ENCODE measurements around the gene UTRN. TPM values are rescaled to one million over a fixed set of nuclear protein-coding genes. Genes with fewer than 3 reads are reported as not detected.

Gene UTRN
- total and polyA plus RNA-seq, 2 donors (not counting 1 experiment from before 2014, with no cell fraction given), result 43.9 to 130 TPM

DNA sequence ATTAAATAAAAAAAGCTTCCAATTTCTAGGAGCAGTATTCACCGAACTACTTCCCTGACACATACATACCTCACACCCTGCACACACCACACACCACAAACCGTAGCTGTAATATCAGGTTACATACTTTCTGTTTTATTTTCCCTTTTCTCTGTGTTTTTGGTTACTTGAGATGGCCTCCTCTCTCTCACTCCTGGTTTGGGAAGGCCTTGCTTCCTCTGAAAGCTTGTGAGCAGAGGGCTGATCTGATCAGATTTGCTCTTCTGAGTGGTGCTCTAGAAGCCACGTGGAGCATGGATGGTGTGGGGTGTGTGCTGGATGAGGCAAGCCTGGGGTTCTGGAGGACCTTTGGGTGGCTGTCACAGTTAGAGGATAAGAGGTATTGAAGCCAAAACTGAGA lies 20.9 kb downstream of the UTRN start:
- DNase-seq (ENCODE audit: low read depth in 2 of 2), result peak; percentile 74 to 78
- Histone ChIP-seq H3K4me1 (ENCODE audit: control insufficient read depth, extremely low read depth, insufficient read depth, low read length) (peaks cover 4% of the 10 kb centered on the region), H3K9me3 (ENCODE audit: control insufficient read depth, insufficient read depth, low read depth, low read length) (no peaks in the 10 kb centered on the region), H2AFZ (ENCODE audit: low read length) (no peak overlapping the region), H3K27ac (ENCODE audit: insufficient read depth, low read length) (no peak overlapping the region), H3K4me3 (replicated peaks in 1 of 4; ENCODE audit: control extremely low read depth in 1 of 4, insufficient read depth in 1 of 4, low read depth in 3 of 4, low read length in 4 of 4) (no peak overlapping the region), H3K36me3 (ENCODE audit: control insufficient read depth, insufficient read depth, low read length) (no peaks in the 10 kb centered on the region), H3K9ac (ENCODE audit: insufficient read depth, low read length) (no peak overlapping the region), H4K20me1 (ENCODE audit: control insufficient read depth, extremely low read depth, insufficient read depth, low read length) (no peaks in the 10 kb centered on the region), H3K4me2 (ENCODE audit: extremely low read depth, insufficient read depth, low read length) (peak overlapping the region; percentile 4), H3K27me3 (ENCODE audit: control insufficient read depth, insufficient read depth, low read length) (no peaks in the 10 kb centered on the region), H3K79me2 (ENCODE audit: control insufficient read depth, insufficient read depth, low read length) (peaks cover 26% of the 10 kb centered on the region)
- no peak for TF ChIP-seq CTCF (conservative IDR thresholded peaks at IDR 0.05 in 1 of 2, IDR thresholded peaks at IDR 0.05 in 1 of 2; ENCODE audit: low read depth in 1 of 2, low read length in 2 of 2)
- no peak for TF ChIP-seq EZH2 (IDR thresholded peaks at IDR 0.05; ENCODE audit: low read length, missing control alignments)

DNA sequence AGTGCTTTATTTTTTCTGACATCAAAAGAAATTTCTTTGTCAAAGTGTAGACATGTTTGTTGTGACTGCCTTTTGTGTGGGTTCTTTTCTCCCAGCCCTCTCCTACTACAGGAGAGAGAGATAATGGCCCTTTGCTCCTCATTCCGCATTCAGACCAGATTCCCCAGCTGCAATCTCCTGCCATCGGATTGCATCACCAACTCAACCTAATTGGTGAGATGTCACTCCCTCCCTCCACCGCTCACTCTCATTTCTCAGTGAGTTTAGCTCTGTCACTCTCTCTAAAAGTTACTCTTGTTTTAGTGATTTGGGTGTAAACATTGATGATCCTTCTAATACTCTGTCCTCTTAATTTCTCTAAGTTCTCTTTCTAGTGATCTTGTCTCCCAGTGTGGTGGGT lies 22.7 kb downstream of the UTRN start:
- H3K9ac ChIP-seq (ENCODE audit: insufficient read depth, low read length), result no peak overlapping the region
- H3K79me2 ChIP-seq (ENCODE audit: control insufficient read depth, insufficient read depth, low read length), result peaks cover 24% of the 10 kb centered on the region
- peaks cover 4% of the 10 kb centered on the region for H3K4me1 ChIP-seq (ENCODE audit: control insufficient read depth, extremely low read depth, insufficient read depth, low read length)
- DNase-seq (ENCODE audit: low read depth in 2 of 2), result no peak
- no peaks in the 10 kb centered on the region for H3K36me3 ChIP-seq (ENCODE audit: control insufficient read depth, insufficient read depth, low read length)
- H2AFZ ChIP-seq (ENCODE audit: low read length), result no peak overlapping the region
- no peak overlapping the region for H3K4me3 ChIP-seq (replicated peaks in 1 of 4; ENCODE audit: control extremely low read depth in 1 of 4, insufficient read depth in 1 of 4, low read depth in 3 of 4, low read length in 4 of 4)
- no peaks in the 10 kb centered on the region for H3K9me3 ChIP-seq (ENCODE audit: control insufficient read depth, insufficient read depth, low read depth, low read length)
- no peaks in the 10 kb centered on the region for H4K20me1 ChIP-seq (ENCODE audit: control insufficient read depth, extremely low read depth, insufficient read depth, low read length)
- no peak for TF ChIP-seq EZH2 (IDR thresholded peaks at IDR 0.05; ENCODE audit: low read length, missing control alignments)
- TF ChIP-seq CTCF (conservative IDR thresholded peaks at IDR 0.05 in 1 of 2, IDR thresholded peaks at IDR 0.05 in 1 of 2; ENCODE audit: low read depth in 1 of 2, low read length in 2 of 2), result no peak
- no peaks in the 10 kb centered on the region for H3K27me3 ChIP-seq (ENCODE audit: control insufficient read depth, insufficient read depth, low read length)
- H3K4me2 ChIP-seq (ENCODE audit: extremely low read depth, insufficient read depth, low read length), result no peak overlapping the region
- no peak overlapping the region for H3K27ac ChIP-seq (ENCODE audit: insufficient read depth, low read length)

DNA sequence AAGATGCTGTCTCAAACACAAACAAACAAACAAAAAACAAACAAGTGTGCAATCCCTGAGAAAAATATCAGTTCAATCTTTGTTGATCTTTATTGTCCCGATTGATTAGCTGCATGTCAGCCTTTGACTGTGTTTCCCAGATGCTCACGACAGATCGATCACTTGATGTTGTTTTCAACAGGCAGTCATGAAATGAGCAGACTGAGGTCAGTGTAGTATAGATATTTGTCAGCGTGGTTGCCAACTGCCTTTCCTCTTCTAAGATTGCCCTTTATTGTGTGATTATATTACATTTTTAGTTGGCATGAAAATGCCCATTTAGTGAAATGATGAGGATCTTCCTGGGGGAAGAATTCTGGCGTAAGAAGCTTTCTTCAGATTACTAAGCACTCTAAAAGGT lies 25.6 kb downstream of the UTRN start:
- H3K9me3 ChIP-seq (ENCODE audit: control insufficient read depth, insufficient read depth, low read depth, low read length), result no peaks in the 10 kb centered on the region
- H3K9ac ChIP-seq (ENCODE audit: insufficient read depth, low read length), result no peak overlapping the region
- TF ChIP-seq CTCF (conservative IDR thresholded peaks at IDR 0.05 in 1 of 2, IDR thresholded peaks at IDR 0.05 in 1 of 2; ENCODE audit: low read depth in 1 of 2, low read length in 2 of 2), result no peak
- no peak for TF ChIP-seq EZH2 (IDR thresholded peaks at IDR 0.05; ENCODE audit: low read length, missing control alignments)
- no peaks in the 10 kb centered on the region for H3K27me3 ChIP-seq (ENCODE audit: control insufficient read depth, insufficient read depth, low read length)
- H3K4me1 ChIP-seq (ENCODE audit: control insufficient read depth, extremely low read depth, insufficient read depth, low read length), result peaks cover 3% of the 10 kb centered on the region
- H3K4me3 ChIP-seq (replicated peaks in 1 of 4; ENCODE audit: control extremely low read depth in 1 of 4, insufficient read depth in 1 of 4, low read depth in 3 of 4, low read length in 4 of 4), result no peak overlapping the region
- no peaks in the 10 kb centered on the region for H3K36me3 ChIP-seq (ENCODE audit: control insufficient read depth, insufficient read depth, low read length)
- no peak overlapping the region for H3K4me2 ChIP-seq (ENCODE audit: extremely low read depth, insufficient read depth, low read length)
- no peak for DNase-seq (ENCODE audit: low read depth in 2 of 2)
- H3K27ac ChIP-seq (ENCODE audit: insufficient read depth, low read length), result no peak overlapping the region
- H4K20me1 ChIP-seq (ENCODE audit: control insufficient read depth, extremely low read depth, insufficient read depth, low read length), result no peaks in the 10 kb centered on the region
- no peak overlapping the region for H2AFZ ChIP-seq (ENCODE audit: low read length)
- peaks cover 23% of the 10 kb centered on the region for H3K79me2 ChIP-seq (ENCODE audit: control insufficient read depth, insufficient read depth, low read length)
